ENCODE measurements around the gene SNAP25.

- TF ChIP-seq CTCF (IDR thresholded peaks at IDR 0.05) (no peak), EZH2 (IDR thresholded peaks at IDR 0.05; ENCODE audit: borderline replicate concordance, insufficient read depth, low read depth, low read length, poor library complexity, severe bottlenecking) (no peak)
Observed at GRCh38 chr20:10236540-10237533, 18.2 kb downstream of the SNAP25 start.

All from B cell (primary cell).